ENCODE data around the gene MRPL21.
A peak's percentile ranks its signal among the peaks of the same experiment; 100 is the strongest.
"Not testable (repeated sequence)": the region's sequence is repeated elsewhere in the genome, so short reads cannot be mapped to it uniquely, and the experiment has no call there.

Gene MRPL21

GRCh38 chr11:68863553-68864265 lies 39.9 kb downstream of the MRPL21 start:
- DNase-seq: no peak

GRCh38 chr11:68862421-68862820 lies 41.2 kb downstream of the MRPL21 start:
- DNase-seq: no peak

GRCh38 chr11:68859123-68859522 lies 44.5 kb downstream of the MRPL21 start:
- no peak for DNase-seq

GRCh38 chr11:68857037-68857586 lies 46.5 kb downstream of the MRPL21 start:
- DNase-seq: no peak

- not testable (repeated sequence) for DNase-seq
Measured at GRCh38 chr11:68856425-68857030, 47.1 kb downstream of the MRPL21 start.

- DNase-seq: no peak
Measured at GRCh38 chr11:68855205-68855981, 48.2 kb downstream of the MRPL21 start.

- DNase-seq: no peak
Measured at GRCh38 chr11:68854273-68854958, 49.2 kb downstream of the MRPL21 start.

GRCh38 chr11:68852628-68853027 lies 51.0 kb downstream of the MRPL21 start:
- no peak for DNase-seq

- DNase-seq: no peak
Measured at GRCh38 chr11:68848429-68848828, 55.2 kb downstream of the MRPL21 start.

- DNase-seq: no peak
Measured at GRCh38 chr11:68847395-68847794, 56.2 kb downstream of the MRPL21 start.

GRCh38 chr11:68845351-68846002 lies 58.2 kb downstream of the MRPL21 start:
- DNase-seq: no peak

- no peak for DNase-seq
Measured at GRCh38 chr11:68844801-68845200, 58.8 kb downstream of the MRPL21 start.

GRCh38 chr11:68844376-68844775 lies 59.3 kb downstream of the MRPL21 start:
- DNase-seq: no peak

GRCh38 chr11:68843703-68844312 lies 59.8 kb downstream of the MRPL21 start:
- peak; percentile 61 for DNase-seq

GRCh38 chr11:68843052-68843561 lies 60.5 kb downstream of the MRPL21 start:
- peak; percentile 44 for DNase-seq

GRCh38 chr11:68842427-68843051 lies 61.1 kb downstream of the MRPL21 start:
- no peak for DNase-seq

GRCh38 chr11:68841718-68842426 lies 61.8 kb downstream of the MRPL21 start, which contains the start of gene CPT1A:
TSS of gene CPT1A (minus strand) at chr11:68841916. CDS start at chr11:68815474, 26,442 bp downstream.
- peak; percentile 61 for DNase-seq
